ENCODE data around the gene MRPL52. TPM values are rescaled to one million over a fixed set of nuclear protein-coding genes. Genes with fewer than 3 reads are reported as not detected.

Gene MRPL52
- total and polyA plus RNA-seq, 2 of the 13 experiments (the other 11 are each of a cell fraction or from before 2014, with no cell fraction given) = 118 to 329 TPM

DNA sequence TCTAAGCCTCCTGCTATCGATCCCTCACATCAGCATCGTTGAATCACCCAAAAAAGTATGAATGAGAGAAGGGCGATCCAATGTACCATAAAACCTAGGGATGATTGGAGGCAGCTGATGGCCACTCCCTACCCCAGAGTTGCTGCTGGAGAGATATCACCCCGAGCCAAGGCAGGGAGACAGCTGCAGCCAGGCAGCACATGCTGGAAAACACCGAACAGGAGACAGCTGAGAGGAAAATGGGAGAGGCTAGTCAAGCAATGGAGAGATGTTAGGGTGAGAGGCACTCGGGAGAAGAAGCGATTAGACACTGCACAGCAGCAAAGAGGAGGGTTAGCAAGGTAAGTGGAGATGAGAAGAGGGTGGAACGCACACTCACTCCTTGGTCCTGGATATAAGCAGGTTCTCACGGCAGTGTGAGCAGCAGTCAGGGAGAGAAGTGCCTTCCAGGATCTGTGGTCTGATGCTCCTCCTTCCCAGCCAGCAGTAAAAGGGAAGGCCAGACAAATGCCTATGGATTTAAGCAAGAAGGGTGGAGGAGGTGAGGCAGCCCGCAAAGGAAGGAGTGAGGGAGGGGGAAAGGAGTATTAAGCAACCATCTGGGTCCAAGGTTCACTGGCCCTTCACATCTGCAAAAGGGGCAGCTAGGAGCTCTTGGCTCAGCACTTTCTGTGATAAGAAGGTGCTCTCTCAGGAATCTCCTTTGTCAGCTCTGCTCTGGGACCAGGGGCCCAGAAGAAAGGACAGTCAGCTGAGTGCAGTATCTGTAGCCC lies 14.6 kb upstream of the MRPL52 start, which contains the start of gene SLC7A7 (continued):
- TF ChIP-seq, protein P1, sequence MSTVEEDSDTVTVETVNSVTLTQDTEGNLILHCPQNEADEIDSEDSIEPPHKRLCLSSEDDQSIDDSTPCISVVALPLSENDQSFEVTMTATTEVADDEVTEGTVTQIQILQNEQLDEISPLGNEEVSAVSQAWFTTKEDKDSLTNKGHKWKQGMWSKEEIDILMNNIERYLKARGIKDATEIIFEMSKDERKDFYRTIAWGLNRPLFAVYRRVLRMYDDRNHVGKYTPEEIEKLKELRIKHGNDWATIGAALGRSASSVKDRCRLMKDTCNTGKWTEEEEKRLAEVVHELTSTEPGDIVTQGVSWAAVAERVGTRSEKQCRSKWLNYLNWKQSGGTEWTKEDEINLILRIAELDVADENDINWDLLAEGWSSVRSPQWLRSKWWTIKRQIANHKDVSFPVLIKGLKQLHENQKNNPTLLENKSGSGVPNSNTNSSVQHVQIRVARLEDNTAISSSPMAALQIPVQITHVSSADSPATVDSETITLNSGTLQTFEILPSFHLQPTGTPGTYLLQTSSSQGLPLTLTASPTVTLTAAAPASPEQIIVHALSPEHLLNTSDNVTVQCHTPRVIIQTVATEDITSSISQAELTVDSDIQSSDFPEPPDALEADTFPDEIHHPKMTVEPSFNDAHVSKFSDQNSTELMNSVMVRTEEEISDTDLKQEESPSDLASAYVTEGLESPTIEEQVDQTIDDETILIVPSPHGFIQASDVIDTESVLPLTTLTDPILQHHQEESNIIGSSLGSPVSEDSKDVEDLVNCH (CRISPR knock-in tag; IDR thresholded peaks at IDR 0.05) = no peak
- TF ChIP-seq ARID2 (CRISPR knock-in tag; IDR thresholded peaks at IDR 0.05; ENCODE audit: borderline replicate concordance) (no peak), ADNP (CRISPR knock-in tag; IDR thresholded peaks at IDR 0.05) (no peak), ZNF550 (CRISPR knock-in tag; IDR thresholded peaks at IDR 0.05; ENCODE audit: borderline replicate concordance) (no peak), FOSL2 (CRISPR knock-in tag; IDR thresholded peaks at IDR 0.05) (peak; percentile 18; the same call in 1 of the 2 replicates), ZNF558 (CRISPR knock-in tag; IDR thresholded peaks at IDR 0.05; ENCODE audit: borderline replicate concordance) (0 out of 2 replicates have a peak, but pooled peaks have one; percentile 54), ZNF713 (CRISPR knock-in tag; IDR thresholded peaks at IDR 0.05) (no peak), CAMTA2 (CRISPR knock-in tag; IDR thresholded peaks at IDR 0.05; ENCODE audit: borderline replicate concordance) (no peak), ZNF891 (CRISPR knock-in tag; IDR thresholded peaks at IDR 0.05) (no peak), ZNF510 (CRISPR knock-in tag; IDR thresholded peaks at IDR 0.05; ENCODE audit: low read depth) (no peak), SNRNP70 (IDR thresholded peaks at IDR 0.05; ENCODE audit: low read depth, low read length) (no peak), ISX (CRISPR knock-in tag; conservative IDR thresholded peaks at IDR 0.05) (no peak), ZNF121 (CRISPR knock-in tag; IDR thresholded peaks at IDR 0.05) (no peak), ZNF562 (CRISPR knock-in tag; IDR thresholded peaks at IDR 0.05; ENCODE audit: borderline replicate concordance) (no peak), HCFC1 (IDR thresholded peaks at IDR 0.05; ENCODE audit: low read depth, low read length) (no peak), MAFK (conservative IDR thresholded peaks at IDR 0.05 in 1 of 2, IDR thresholded peaks at IDR 0.05 in 1 of 2; ENCODE audit: low read length in 2 of 2) (peak in 1 of 2 experiments; percentile 31; a peak in 2 of 4 replicates), ZNF703 (CRISPR knock-in tag; IDR thresholded peaks at IDR 0.05; ENCODE audit: borderline replicate concordance) (no peak), MEIS2 (CRISPR knock-in tag; IDR thresholded peaks at IDR 0.05) (no peak), ZNF33B (CRISPR knock-in tag; IDR thresholded peaks at IDR 0.05) (no peak), ZNF264 (CRISPR knock-in tag; IDR thresholded peaks at IDR 0.05) (no peak), GTF3A (CRISPR knock-in tag; conservative IDR thresholded peaks at IDR 0.05) (no peak), ZNF614 (CRISPR knock-in tag; IDR thresholded peaks at IDR 0.05; ENCODE audit: borderline replicate concordance) (peak; percentile 19; the same call in 1 of the 2 replicates)
- TF ChIP-seq, protein P2, sequence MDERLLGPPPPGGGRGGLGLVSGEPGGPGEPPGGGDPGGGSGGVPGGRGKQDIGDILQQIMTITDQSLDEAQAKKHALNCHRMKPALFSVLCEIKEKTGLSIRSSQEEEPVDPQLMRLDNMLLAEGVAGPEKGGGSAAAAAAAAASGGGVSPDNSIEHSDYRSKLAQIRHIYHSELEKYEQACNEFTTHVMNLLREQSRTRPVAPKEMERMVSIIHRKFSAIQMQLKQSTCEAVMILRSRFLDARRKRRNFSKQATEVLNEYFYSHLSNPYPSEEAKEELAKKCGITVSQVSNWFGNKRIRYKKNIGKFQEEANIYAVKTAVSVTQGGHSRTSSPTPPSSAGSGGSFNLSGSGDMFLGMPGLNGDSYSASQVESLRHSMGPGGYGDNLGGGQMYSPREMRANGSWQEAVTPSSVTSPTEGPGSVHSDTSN (CRISPR knock-in tag; IDR thresholded peaks at IDR 0.05) = no peak
- TF ChIP-seq, protein P3, sequence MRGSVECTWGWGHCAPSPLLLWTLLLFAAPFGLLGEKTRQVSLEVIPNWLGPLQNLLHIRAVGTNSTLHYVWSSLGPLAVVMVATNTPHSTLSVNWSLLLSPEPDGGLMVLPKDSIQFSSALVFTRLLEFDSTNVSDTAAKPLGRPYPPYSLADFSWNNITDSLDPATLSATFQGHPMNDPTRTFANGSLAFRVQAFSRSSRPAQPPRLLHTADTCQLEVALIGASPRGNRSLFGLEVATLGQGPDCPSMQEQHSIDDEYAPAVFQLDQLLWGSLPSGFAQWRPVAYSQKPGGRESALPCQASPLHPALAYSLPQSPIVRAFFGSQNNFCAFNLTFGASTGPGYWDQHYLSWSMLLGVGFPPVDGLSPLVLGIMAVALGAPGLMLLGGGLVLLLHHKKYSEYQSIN (CRISPR knock-in tag; IDR thresholded peaks at IDR 0.05; ENCODE audit: borderline replicate concordance) = no peak
- TF ChIP-seq, protein P4, sequence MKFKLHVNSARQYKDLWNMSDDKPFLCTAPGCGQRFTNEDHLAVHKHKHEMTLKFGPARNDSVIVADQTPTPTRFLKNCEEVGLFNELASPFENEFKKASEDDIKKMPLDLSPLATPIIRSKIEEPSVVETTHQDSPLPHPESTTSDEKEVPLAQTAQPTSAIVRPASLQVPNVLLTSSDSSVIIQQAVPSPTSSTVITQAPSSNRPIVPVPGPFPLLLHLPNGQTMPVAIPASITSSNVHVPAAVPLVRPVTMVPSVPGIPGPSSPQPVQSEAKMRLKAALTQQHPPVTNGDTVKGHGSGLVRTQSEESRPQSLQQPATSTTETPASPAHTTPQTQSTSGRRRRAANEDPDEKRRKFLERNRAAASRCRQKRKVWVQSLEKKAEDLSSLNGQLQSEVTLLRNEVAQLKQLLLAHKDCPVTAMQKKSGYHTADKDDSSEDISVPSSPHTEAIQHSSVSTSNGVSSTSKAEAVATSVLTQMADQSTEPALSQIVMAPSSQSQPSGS (CRISPR knock-in tag; IDR thresholded peaks at IDR 0.05) = 0 out of 2 replicates have a peak, but pooled peaks have one; percentile 48

Measured in HepG2 (cell line).